Liver (tissue), 3 donors: ENCODE measurements around the gene ARHGAP40.

Source experiments
- EGR1 ChIP-seq, 2 donors: IDR thresholded peaks; 2 replicates each; pipeline ENCODE4 v1.6.1; 2016 to 2018; ENCODE audit warnings: antibody characterized with exemption in 2 of 2, low read depth in 2 of 2
- FOXA1 ChIP-seq: IDR thresholded peaks from 2 replicates; pipeline ENCODE4 v1.6.1; 2016; ENCODE audit warnings: antibody characterized with exemption
- GABPA ChIP-seq, 2 donors: IDR thresholded peaks in 1 of 2; conservative IDR thresholded peaks in 1 of 2; 2 replicates each; pipeline ENCODE4 v1.6.1; 2016; ENCODE audit warnings: antibody characterized with exemption in 2 of 2, mild to moderate bottlenecking in 1 of 2, moderate library complexity in 1 of 2
- HNF4A ChIP-seq, 2 donors: conservative IDR thresholded peaks; 2 replicates each; pipeline ENCODE4 v1.6.1; 2016; ENCODE audit warnings: antibody characterized with exemption in 2 of 2, mild to moderate bottlenecking in 2 of 2
- RAD21 ChIP-seq, 2 donors: IDR thresholded peaks; 2 replicates each; pipeline ENCODE4 v1.6.1; 2016; ENCODE audit warnings: antibody characterized with exemption in 2 of 2, mild to moderate bottlenecking in 2 of 2
- TAF1 ChIP-seq: conservative IDR thresholded peaks from 2 replicates; pipeline ENCODE4 v1.6.1; 2016; ENCODE audit warnings: antibody characterized with exemption, mild to moderate bottlenecking
- YY1 ChIP-seq: IDR thresholded peaks from 2 replicates; pipeline ENCODE4 v1.6.1; 2016; ENCODE audit warnings: antibody characterized with exemption, mild to moderate bottlenecking
- TF ChIP-seq, protein P1 (sequence below): fragments of 150-350 bp; IDR thresholded peaks from 2 replicates; pipeline ENCODE4 v1.5.1; 2017; ENCODE audit warnings: improper control_type of control experiment, low read depth, low read length; ENCODE audit not compliant: missing input control
- TF ChIP-seq, protein P2 (sequence below): IDR thresholded peaks from 2 replicates; pipeline ENCODE4 v1.6.1; 2016; ENCODE audit warnings: antibody characterized with exemption, mild to moderate bottlenecking
- donor health status: healthy.
- donor health status: healthy.

DNA sequence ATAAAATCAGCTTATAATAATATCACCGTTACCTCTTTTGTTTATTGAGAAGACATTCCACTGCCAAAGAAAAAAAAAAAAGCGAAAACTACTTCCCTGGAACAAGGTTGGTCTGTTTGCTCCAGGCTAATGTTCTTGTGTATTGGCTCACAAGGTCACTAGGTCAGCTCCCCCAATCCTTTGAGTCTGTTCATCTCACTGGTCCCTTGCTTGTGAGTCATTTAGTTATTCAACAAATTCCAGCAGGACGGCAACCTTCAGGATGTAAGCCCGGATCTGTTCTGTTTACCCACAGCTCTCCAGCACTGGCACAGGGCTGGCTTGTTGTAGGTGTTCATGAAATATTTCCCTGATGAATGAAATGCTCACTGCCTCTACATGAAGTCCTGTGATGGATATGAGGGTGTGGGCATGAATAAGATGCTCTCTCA, 3.3 kb downstream of the ARHGAP40 start:
- TF ChIP-seq YY1 = no peak
- TF ChIP-seq, protein P1, sequence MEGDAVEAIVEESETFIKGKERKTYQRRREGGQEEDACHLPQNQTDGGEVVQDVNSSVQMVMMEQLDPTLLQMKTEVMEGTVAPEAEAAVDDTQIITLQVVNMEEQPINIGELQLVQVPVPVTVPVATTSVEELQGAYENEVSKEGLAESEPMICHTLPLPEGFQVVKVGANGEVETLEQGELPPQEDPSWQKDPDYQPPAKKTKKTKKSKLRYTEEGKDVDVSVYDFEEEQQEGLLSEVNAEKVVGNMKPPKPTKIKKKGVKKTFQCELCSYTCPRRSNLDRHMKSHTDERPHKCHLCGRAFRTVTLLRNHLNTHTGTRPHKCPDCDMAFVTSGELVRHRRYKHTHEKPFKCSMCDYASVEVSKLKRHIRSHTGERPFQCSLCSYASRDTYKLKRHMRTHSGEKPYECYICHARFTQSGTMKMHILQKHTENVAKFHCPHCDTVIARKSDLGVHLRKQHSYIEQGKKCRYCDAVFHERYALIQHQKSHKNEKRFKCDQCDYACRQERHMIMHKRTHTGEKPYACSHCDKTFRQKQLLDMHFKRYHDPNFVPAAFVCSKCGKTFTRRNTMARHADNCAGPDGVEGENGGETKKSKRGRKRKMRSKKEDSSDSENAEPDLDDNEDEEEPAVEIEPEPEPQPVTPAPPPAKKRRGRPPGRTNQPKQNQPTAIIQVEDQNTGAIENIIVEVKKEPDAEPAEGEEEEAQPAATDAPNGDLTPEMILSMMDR = no peak
- TF ChIP-seq EGR1 (IDR thresholded peaks at IDR 0.05; ENCODE audit: low read depth in 2 of 2) = no peak
- TF ChIP-seq RAD21 (IDR thresholded peaks at IDR 0.05) = no peak
- no peak for TF ChIP-seq GABPA (IDR thresholded peaks at IDR 0.05 in 1 of 2, conservative IDR thresholded peaks at IDR 0.05 in 1 of 2)
- TF ChIP-seq, protein P2, sequence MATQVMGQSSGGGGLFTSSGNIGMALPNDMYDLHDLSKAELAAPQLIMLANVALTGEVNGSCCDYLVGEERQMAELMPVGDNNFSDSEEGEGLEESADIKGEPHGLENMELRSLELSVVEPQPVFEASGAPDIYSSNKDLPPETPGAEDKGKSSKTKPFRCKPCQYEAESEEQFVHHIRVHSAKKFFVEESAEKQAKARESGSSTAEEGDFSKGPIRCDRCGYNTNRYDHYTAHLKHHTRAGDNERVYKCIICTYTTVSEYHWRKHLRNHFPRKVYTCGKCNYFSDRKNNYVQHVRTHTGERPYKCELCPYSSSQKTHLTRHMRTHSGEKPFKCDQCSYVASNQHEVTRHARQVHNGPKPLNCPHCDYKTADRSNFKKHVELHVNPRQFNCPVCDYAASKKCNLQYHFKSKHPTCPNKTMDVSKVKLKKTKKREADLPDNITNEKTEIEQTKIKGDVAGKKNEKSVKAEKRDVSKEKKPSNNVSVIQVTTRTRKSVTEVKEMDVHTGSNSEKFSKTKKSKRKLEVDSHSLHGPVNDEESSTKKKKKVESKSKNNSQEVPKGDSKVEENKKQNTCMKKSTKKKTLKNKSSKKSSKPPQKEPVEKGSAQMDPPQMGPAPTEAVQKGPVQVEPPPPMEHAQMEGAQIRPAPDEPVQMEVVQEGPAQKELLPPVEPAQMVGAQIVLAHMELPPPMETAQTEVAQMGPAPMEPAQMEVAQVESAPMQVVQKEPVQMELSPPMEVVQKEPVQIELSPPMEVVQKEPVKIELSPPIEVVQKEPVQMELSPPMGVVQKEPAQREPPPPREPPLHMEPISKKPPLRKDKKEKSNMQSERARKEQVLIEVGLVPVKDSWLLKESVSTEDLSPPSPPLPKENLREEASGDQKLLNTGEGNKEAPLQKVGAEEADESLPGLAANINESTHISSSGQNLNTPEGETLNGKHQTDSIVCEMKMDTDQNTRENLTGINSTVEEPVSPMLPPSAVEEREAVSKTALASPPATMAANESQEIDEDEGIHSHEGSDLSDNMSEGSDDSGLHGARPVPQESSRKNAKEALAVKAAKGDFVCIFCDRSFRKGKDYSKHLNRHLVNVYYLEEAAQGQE = no peak
- no peak for TF ChIP-seq HNF4A (conservative IDR thresholded peaks at IDR 0.05)
- no peak for TF ChIP-seq FOXA1
- no peak for TF ChIP-seq TAF1
